CD4-positive, alpha-beta T cell treated with Interferon gamma for 1 hour (primary cell): ENCODE measurements around the gene ZBTB18.

ENCODE experiments used
- DNase-seq: peaks from one replicate; pipeline ENCODE4 v3.0.0-alpha.2; 2020

The ZBTB18 gene

GRCh38 chr1:244092293-244092963 is 41.3 kb downstream of the ZBTB18 start:
- no peak for DNase-seq

- no peak for DNase-seq
Measured at GRCh38 chr1:244092964-244093638, 42.0 kb downstream of the ZBTB18 start.

DNA sequence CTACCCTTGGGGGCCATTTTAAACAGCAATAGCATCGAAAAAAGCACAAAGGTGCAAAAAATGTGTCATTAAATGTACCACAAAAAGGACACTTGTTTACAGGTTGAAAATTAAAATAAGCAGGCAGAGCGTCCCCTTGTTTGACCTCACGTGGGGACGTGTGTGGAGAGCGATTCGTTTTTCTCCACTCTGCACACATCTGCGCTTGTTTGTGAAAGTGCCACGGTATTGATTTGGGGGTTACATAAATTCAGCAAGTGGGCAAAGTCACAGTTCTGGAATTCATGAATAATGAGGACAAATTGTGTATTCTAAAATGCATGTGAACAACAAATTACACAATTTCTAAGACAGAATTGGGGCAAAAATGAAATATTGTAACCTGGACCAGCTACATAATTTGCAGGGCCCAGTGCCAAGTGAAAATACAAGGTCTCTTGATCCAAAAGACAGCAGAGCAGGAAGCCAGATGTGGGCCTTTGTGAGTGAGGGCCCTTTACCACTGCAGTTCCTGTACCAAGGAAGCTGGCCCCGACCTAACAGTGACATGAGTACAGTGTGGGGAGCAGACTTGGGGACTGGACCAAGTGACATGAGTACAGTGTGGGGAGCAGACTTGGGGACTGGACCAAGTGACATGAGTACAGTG is 43.9 kb downstream of the ZBTB18 start:
- DNase-seq = no peak

DNA sequence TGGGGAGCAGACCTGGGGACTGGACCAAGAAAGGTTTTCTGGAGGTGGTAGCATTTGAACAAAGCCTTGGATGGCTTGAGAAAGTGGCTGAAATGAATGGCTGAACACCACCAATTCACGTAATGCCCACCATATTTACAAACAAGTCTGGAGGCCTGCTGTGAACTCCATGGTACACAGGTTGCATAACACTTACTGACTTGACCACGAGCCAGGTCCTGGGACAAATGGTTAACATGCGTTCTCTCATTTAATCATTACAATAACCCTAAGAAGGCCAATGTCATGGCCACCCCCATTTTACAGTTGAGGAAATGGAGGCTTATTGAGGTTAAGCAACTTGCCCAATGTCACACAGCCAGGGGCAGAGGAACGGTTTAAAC is 44.4 kb downstream of the ZBTB18 start:
- no peak for DNase-seq

GRCh38 chr1:244096066-244096610 is 45.1 kb downstream of the ZBTB18 start:
- no peak for DNase-seq

DNA sequence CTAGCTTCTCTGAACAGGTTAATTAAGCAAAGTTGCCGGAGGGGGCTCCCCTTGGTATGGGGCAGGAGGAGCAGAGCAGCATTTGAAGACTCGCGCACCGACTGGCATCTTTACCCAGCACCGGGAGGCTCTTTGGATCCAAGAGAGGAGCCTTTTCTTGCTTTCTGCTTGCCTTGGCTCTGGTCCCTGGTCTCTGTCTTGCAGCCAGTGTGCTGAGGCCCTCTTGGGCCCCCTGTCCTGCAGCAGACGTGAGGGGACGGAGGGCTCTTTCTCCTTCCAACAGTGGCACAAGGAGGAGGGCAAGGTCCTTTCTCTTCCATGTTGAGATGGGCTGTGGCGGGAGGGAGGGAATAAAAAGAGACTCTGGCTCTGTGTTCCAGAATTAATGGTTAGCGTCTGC is 45.6 kb downstream of the ZBTB18 start:
- no peak for DNase-seq

GRCh38 chr1:244097523-244098405 is 46.7 kb downstream of the ZBTB18 start:
- DNase-seq = no peak

GRCh38 chr1:244099258-244099930 is 48.3 kb downstream of the ZBTB18 start:
- DNase-seq = no peak

- DNase-seq = no peak
Measured at GRCh38 chr1:244100276-244100675, 49.2 kb downstream of the ZBTB18 start.

DNA sequence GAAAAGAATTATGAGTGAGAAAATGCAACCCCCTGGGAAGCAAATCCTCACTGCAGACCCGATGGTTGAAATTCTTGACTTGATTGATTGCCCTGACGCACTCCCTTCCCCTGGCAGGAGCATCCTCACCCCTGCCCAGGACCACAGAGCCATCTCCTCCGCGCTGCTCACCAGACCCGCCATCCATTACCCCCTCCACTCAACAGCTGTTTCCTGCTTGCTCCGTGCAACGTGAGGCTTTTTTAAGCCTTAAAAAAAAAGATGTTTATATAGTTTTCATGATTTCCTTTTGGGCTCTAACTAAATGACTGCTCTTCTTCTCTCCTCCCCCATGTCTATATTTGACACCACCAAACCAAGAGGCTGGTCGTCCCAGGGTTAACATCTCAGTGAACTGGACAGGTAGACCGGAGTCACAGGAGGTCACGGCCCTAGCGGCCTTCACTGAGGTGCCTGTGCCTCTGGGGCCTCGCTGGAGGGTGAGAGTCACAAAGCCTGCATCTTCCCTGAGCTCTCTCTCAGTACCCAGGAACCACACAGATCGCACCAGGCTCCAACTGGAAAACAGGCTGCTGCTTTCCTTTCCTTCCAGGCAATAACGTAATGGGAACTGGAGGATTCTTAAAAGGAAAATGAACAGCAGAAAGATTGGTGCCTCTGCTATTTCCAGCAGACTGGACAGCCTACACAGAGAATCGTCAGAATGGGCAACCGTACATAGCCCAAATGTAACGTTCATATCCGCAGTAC is 49.8 kb downstream of the ZBTB18 start:
- no peak for DNase-seq

GRCh38 chr1:244102046-244102445 is 51.0 kb downstream of the ZBTB18 start:
- DNase-seq = no peak

GRCh38 chr1:244102468-244102867 is 51.4 kb downstream of the ZBTB18 start:
- DNase-seq = no peak

DNA sequence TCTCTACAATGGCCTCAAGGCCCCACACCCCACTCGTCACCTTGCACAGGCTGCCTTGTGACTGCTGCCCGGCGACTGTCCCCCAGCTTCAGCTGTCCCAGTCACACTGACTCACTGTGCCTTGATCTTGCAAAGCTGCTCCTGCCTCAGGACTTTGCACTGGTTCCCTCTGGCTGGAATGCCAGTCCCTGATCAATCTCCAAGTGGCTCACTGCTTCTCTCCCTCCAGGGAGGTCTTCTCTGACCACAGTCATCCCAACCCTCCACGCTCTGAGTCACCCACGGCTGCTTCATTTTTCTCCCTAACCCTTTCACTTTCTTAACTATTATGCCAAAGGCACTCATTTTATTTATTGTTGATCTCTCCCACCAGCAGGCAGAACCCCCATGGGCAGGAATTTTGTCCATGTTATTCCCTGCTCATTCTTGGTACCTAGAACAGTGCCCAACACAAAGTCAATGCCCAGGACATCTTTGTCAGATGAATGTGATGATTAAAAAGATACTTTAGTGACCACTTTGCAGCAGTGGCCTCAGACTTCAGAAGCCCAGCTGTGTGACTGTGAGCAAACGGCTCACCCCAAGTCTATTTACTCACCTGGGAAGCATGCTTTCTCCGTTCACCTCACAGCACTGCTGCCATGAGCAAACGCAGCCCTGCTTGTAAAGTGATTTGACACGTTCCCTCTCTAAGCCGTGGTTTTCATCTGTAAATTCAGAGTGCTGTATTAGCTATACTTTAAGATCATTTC is 53.4 kb downstream of the ZBTB18 start:
- DNase-seq = no peak

DNA sequence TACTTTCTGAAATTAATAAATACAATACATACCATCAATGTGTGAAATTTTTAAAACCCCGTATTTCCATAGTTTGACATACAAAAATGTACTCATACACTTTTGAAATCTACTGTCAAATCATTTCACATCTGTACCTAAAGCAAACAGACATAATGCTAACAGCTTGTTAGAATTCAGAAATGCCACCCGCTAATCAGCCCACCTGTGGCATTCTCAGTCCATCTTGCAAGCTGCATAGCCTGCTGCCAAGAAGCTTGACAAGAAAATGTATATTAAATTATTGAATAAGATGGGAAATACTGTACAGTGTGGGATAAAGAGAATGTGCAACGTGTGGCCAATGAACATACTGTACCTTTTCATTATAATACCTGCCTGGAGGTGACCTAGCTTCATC is 55.1 kb downstream of the ZBTB18 start:
- no peak for DNase-seq
